HG02884 (cell line): ENCODE data around the gene MPI.
"Not testable (repeated sequence)": the region's sequence is repeated elsewhere in the genome, so short reads cannot be mapped to it uniquely, and the experiment has no call there.

ENCODE experiments used
- ATAC-seq: cut with Tn5 transposase; IDR thresholded peaks from one replicate; pipeline ENCODE4 v1.9.1; 2021; ENCODE audit warnings: mild to moderate bottlenecking, moderate library complexity; ENCODE audit not compliant: unreplicated experiment

Gene MPI

DNA sequence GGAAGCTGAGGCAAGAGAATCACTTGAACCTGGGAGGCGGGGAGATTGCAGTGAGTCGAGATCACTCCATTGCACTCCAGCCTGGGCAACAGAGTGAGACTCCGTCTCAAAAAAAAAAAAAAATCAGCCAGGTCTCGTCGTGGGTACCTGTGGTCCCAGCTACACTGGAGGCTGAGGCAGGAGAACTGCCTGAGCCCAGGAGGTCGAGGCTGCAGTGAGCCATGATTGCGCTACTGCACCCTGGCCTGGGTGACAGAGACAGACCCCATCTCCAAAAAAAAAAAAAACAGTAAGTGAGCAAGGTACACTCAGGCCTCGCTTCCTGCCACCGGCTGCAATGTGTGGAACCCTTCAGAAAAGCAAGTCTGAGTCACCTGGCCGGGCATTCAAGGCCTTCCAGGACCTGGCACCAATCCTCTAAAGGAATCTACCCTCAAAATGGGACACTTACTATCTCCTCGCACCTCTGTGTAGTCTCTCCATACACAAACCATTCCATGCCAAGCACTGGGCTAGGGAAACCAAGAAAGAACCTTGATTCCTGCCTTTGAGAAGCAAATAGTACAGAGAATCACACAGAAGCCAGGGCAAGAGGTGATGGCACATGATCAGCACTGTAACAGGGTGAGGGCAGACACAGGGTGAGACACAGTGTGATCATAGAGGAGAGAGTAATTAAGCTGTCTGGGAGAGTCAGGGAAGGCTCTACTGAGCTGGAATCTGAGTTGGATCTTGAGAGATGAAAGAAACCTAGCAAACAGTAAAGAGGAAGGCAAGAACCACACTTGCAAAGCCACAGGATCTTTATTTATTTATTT, 26.4 kb upstream of the MPI start:
- no peak for ATAC-seq

DNA sequence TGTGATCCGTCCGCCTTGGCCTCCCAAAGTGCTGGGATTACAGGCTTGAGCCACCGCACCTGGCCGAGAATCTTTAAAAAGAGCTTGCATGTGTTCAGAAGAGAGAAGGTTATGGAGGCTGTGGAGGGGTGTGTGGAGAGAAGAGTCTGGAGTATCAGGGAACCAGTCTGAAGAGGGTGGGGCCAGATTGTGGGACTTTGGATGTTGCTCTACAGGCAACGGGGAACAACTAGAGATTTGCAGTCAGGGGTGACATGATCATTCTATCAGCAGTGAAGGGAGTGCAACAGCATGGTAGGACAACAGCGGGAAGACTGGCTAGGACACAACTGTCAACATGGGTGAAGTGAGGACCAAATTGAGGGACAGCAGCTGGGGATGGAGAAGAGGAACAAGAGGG, 25.5 kb upstream of the MPI start:
- no peak for ATAC-seq

DNA sequence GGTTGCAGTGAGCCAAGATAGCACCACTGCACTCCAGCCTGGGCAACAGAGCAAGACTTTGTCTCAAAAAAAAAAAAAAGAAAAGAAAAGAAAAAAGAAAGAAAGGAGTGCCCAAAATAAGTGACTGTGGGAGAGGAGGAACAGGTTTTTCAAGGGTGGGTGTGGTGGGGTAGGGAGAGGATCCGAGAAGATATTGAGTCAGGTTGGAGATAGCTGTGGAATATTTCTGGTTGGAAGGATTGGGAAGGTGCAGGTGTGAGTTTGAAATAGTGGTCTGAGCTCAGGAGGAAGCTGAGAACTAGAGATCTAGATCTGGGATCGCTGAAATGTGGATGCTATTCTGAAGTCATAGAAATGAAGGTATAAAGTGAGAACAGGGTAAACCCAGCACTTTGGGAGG, 24.5 kb upstream of the MPI start:
- ATAC-seq: no peak

DNA sequence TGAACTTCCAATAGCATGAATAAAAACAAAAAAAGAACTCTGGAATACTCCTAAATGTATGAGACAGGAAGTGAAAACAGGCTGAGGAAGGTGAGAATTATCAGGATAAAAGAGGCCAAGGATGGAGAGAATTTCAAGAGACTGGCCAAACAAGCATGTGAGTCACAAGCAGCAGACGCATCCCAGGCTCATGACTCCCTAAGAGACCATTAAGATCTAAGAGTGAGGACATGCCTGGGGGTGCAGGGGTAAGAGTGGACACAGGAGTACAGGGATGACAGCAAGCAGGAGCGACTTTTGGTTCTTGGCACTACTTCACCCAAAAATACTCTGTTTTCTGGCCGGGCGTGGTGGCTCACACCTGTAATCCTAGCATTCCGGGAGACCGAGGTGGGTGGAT, 23.8 kb upstream of the MPI start:
- ATAC-seq: no peak

DNA sequence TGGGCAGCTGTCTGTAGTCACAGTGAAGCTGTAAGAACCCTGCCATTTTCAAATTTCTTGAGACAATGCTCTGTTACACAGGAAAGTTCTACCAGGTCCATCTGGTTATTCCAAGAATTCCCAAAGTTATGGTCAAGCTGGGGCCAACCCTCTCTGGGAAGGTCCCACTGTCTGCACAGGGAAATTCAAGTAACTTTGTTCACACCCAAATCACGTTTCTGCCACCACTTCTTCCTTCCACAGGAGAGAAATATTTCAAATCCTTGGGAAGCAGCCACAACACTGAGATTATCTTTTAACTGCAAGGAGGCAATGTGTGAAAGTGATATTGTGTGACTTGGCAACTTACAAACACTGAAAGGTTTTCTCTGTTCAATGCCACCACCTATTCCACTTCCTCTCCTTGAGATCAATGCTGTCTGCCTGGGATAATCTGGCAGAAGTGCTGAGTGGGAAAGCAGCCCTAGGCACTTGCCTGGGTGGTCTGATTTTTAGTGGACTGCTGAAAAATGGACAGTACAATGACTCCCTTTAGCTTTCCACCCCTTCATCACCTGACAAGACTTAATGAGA, 22.3 kb upstream of the MPI start:
- ATAC-seq: no peak

DNA sequence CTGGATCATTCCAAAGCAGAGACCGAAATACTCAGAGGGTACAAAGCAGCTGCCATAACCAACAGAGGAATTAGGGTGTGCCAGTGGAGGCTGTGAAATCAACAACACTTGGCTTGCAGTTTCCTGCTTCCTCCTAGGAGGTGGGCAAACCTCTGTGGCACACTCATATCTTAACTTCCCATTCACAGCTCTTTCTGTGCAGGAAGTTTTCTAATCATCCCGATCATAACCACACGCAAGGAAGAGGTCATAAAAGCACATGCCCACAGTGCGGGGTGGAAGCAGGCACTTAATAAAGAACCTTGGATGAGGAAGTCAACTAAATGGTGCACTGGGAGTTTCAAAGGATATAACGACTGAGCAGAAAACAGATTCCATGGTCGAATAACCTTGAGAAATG, 21.8 kb upstream of the MPI start:
- ATAC-seq: no peak

DNA sequence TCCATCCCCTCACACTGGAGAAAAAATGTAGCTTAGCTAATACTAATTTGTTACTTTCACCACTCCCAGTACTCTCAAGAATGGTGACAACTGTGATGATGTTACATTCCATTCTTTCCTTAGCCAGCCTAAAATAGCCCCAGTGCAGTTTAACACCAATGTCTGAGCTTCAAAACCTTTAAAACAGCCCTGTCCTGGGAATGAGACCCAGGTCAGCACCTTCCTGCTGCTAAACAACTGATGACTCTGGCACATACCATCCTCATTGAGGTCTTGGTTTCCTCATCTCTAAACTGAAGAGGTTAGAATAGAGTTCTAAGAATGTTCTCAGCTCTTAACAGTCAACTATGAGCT, 20.5 kb upstream of the MPI start:
- ATAC-seq: no peak

DNA sequence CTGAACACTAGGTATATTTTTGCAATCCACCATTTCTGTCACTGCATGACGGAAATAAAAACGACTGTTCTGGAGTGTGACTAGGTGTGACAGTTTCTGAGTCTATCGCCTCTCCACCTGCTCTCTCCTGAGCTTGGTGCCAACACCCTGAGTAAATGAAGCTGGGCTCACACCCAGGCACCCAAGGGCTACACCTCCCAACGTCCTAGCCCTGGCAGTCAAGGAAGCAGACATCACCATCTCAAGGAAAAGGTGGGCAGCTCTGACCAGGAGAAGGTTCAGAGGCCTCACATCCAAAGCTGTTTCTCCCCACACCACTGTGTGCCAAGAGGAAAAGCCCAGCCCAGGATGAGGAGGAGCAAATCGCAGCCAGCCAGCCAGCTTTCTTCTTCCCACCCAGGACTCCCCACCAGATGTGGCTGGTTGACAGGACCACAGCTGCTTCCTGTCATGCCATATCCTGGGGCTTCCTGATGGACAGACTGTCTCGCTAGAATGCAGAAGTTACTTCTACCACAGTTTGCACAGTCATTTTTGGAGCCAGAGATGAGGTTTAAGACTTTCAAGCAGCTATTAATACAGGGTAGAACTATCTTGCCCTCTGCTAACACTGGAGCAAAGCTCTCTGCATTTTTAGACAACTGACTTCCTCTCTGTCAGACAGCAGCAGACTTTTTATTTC, 20.0 kb upstream of the MPI start:
- peak; percentile 53 for ATAC-seq

DNA sequence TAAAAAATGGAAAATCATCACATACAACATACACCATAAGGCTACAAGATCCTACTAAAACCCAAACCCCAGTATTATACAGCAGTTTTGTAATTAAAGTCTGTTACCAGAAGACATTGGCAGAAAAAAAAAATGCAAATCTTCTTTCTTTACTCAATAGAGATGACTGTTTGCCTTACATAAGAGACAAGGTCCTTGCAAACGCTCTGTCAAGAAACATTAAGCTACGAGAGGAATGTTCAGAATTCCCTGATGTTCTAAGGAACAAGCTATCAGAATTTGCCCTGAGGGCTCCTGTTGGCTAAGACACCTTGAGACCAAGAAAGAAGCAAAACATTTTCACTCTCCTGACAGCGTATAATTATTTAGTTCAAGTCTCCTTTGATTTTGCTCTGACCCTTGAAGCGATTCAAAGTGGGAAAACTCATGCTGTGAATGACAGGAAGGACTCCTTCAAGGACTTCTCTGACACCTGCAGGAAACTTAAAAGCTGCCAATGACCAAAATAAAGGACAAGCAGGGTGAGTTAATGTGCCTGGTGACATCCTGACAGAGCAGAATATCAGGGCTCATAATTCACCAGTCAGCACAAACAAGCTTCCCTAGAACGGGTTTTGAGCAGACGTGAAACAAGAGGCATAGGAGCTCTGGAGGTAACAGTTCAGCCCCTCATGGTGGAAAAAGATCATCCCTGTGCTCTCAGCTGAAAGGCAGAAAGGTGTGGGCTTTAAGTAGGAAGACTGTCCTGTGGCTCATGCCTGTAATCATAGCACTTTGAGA, 19.2 kb upstream of the MPI start:
- no peak for ATAC-seq

DNA sequence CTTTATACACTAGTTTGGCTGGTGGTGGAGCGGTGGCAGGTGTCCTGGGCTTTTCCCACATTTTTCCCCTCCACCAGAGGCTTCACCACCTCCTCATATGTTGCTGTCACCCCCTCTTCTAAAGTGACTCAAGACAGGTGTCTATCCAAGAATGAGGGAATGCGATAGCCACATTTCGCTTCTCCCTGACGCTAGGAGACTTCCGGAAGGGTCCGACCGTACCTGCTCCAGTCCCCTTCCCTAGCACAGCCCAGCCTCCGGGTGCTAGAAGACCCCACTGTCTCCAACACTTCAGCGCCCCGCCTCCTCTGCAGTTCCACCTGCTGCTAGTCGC, 17.2 kb upstream of the MPI start:
- no peak for ATAC-seq

DNA sequence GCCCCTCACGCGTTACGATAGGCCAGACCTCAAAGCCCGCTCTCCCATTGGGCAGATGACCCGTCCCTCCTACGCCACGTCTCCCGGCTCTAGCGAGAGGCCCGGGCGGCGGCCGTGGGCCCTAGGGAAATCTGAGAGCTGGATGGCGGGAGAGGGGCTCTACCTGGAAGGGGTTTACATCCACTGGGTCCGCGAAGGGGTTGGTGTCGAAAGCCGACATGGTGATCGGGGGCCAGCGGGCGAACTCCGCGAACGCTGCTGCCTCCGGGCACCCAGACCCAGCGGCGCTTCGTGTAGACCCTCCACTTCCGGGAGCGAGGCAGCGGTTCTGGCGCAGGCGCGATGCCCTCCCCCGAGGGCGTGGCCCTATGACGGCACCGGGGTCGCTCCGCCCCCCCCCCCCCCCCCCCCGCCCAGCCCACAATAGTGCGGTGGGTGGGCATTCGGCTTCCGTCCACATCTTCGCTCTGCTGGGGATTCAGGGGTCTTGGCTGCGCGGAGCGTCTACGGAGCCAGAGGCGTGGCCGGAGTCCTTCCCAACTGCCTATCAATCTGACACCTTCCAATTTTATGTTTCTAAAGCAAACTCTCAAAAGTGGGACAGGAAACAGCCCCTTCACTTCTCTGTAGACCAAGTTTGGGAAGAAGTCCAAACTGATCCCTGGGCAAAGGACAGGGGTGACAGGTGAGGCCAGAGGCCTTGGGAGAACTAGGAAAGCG, 16.6 kb upstream of the MPI start, which contains the start of gene SCAMP2:
Gene SCAMP2 (minus strand): TSS at position 330 of the 720 bp plus-strand sequence. CDS start 110 bp downstream, at position 220.
- ATAC-seq: peak; percentile 65

DNA sequence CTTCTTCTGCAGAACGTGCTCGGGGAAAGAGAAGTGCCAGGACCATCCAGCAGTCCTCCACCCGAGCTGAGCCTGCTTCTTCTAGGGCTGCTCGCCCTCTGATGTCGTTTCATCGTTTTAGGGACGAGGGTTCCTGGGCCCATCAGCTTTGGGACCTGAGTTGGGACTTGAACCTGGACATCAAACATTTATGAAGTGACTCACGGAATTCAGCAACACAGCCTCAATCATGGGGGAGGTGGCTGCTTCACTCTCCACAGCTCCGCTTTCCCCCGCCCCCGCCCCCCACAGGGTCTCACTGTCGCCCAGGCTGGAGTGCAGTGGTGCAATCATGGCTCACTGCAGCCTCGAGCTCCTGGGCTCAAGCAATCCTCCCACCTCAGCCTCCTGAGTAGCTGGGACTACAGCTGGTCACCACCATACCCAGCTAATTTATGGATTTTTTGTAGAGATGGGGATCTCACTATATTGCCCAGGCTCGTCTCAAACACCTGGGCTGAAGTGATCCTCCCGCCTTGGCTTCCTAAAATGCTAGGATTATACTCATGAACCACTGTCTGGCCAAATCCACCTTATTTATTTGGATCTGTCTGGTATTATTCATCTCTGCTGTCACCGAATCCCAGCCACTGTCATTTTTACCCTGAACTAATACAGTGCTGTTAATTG, 16.0 kb upstream of the MPI start:
- ATAC-seq: no peak

DNA sequence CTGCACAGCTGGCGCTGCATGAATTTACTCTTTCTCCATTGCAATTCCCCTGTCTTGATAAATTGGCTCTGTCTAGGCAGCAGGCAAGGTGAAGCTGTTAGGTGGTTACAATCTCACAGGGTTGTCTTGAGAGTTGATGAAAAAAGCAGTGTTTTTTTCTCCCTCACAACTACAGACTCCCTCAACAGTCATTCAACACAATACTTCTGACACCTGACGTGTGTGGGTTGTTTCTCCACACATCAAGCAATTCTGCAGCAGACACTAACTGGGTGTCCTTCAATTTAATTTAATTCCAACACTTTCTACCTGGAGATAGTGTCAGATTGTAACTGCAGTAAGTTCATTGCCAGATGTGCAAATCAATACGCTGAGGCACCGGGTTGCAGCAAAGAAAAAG, 11.6 kb upstream of the MPI start:
- no peak for ATAC-seq

DNA sequence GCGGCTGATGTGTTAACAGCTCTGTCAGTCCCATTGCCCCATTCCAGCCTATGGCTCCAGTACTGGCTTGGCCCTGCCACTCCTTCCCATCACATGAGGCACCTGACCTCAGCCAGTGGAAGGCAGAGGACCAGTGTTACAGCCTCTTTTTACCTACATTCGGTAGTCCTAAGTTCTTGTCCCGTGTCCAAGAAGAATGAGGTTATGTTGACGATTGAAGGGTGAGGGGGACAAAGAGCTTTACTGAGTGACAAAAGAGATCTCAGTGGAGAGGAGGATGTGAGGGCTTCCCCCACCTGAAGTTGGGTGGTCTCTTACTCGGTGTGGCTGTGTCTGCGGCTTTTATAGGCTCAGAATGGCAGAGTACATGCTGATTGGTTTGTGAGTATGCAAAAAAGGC, 7.3 kb upstream of the MPI start:
- no peak for ATAC-seq

DNA sequence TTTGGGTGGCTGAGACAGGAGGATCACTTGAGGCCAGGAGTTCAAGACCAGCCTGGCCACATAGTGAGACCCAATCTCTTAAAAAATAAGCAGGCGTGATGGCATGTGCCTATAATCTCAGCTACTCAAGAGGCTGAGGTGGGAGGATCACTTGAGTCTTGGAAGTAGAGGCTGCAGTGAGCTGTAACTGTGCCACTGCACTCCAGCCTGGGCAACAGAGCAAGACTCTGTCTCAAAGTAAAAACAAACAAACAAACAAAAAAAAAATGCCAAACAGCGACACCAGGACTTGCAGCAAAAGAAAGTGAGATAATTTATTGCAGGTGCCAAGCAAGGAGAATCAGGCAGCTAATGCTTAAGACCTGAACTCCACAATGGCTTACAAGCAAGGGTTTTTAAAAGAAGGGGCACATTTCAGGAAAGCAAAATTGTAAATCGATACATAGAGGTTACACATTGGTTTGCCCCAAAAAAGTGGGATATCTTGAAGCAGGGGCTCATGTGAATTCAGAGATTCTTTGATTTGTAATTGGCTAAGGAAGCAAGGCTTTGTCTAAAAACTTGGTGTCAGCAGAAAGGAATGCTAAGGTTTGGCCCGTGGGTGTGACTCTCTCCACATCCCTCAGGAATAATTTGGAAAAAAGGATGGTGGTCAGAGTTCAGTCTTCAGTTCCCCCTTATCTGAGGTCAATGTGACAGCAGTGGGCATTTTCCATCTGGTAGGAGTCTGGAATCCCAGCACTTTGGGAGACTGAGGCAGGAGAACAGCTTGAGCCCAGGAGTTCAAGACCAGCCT, 5.2 kb upstream of the MPI start:
- ATAC-seq: no peak

DNA sequence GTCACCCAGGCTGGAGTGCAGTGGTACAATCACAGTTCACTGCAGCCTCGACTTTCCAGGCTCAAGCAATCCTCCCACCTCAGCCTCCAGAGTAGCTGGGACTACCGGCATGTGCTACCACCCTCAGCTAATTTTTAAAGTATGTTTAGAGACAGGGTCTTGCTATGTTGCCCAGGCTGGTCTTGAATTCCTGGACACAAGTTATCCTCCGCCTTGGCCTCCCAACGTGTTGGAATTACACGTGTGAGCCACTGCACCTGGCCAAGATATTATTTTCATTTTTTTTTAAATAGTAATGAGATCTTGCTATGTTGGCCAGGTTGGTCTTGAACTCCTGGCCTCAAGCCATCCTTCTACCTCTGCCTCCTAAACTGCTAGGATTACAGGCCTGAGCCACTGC, 4.4 kb upstream of the MPI start:
- ATAC-seq: no peak

DNA sequence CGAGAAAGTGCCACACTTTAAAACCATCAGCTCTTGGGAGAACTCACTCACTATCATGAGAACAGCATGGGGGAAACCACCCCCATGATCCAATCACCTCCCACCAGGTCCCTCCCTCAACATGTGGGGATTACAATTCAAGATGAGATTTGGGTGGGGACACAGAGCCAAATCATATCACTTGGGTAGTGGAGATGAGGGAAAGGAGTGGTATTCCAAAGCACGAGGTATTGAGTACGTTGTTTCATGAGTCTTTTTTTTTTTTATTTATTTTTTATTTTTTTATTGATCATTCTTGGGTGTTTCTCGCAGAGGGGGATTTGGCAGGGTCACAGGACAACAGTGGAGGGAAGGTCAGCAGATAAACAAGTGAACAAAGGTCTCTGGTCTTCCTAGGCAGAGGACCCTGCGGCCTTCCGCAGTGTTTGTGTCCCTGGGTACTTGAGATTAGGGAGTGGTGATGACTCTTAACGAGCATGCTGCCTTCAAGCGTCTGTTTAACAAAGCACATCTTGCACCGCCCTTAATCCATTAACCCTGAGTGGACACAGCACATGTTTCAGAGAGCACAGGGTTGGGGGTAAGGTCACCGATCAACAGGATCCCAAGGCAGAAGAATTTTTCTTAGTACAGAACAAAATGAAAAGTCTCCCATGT, 2.2 kb upstream of the MPI start:
- ATAC-seq: not testable (repeated sequence)

DNA sequence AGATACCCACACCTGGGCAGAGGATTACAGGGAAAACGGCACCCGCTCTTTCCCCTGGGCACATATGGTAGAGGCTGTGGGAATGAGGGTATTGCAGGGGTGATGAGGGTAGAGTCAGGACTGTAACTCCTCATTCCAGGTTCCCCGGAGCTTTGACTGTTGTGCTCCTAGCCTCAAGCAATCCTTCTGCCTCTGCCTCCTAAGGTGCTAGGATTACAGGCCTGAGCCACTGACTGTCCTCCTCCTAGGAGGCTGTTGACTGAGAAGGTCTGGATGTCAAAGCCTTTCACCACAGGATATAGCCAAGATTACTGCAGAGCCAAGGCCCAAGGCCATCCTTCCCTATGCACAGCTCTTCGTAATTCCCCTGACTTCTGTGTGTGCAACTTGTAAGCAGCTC, 1.1 kb upstream of the MPI start:
- ATAC-seq: no peak

DNA sequence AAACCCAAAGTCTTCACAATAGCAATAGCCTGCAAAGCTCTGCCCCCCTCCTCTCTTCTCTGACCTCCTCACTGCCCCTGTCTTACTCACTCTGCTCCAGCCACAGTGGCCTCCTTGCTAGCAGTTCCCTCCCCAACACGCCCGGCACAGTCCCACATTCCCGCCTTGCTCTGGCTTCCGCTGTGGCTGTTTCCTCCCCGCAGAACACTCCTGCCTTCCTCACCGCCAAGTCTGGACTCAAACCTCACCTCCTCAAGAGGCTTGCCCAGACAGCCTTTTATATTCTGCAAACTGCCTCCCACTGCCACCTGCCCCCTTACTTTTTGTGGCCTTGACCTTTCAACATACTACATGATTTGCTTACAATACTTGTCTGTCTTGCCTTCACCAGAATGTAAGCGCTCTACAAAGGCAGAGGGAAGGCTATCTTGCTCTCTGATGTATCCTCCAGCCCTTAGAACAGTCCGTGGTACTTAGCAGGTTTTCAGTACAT, 406 bp upstream of the MPI start:
- peak; percentile 20 for ATAC-seq
